ENCODE results near the gene EMC6. TPM values are rescaled to one million over a fixed set of nuclear protein-coding genes. Genes with fewer than 3 reads are reported as not detected.

EMC6 gene
- polyA plus RNA-seq, 1 donor, result 39.8 TPM

GRCh38 chr17:3708366-3708765, 39.8 kb downstream of the EMC6 start:
- DNase-seq (ENCODE audit: low read depth), result no peak

GRCh38 chr17:3710951-3711383, 42.4 kb downstream of the EMC6 start:
- no peak for DNase-seq (ENCODE audit: low read depth)

- no peak for DNase-seq (ENCODE audit: low read depth)
Observed at GRCh38 chr17:3712811-3713463, 44.3 kb downstream of the EMC6 start.

GRCh38 chr17:3715296-3715695, 46.7 kb downstream of the EMC6 start:
- no peak for DNase-seq (ENCODE audit: low read depth)

GRCh38 chr17:3718201-3718600, 49.6 kb downstream of the EMC6 start:
- DNase-seq (ENCODE audit: low read depth), result no peak

- DNase-seq (ENCODE audit: low read depth), result no peak
Observed at GRCh38 chr17:3719265-3719664, 50.7 kb downstream of the EMC6 start.

Other genes starting within 250 kb of the EMC6 start
- not detected for gene OR1E2, start 235.0 kb upstream of the EMC6 start, polyA plus RNA-seq (ENCODE audit: insufficient read length)
- 0.46 TPM for gene SPATA22, start 197.0 kb upstream of the EMC6 start, polyA plus RNA-seq (ENCODE audit: insufficient read length)
- 2.0 TPM for gene ASPA, start 192.8 kb upstream of the EMC6 start, polyA plus RNA-seq (ENCODE audit: insufficient read length)
- 1.2 TPM for gene TRPV3, start 111.0 kb upstream of the EMC6 start, polyA plus RNA-seq (ENCODE audit: insufficient read length)
- gene TRPV1, start 59.4 kb upstream of the EMC6 start, polyA plus RNA-seq (ENCODE audit: insufficient read length), result 5.4 TPM
- 6.3 TPM for gene SHPK, start 32.6 kb upstream of the EMC6 start, polyA plus RNA-seq (ENCODE audit: insufficient read length)
- 7.8 TPM for gene CTNS, start 32.1 kb upstream of the EMC6 start, polyA plus RNA-seq (ENCODE audit: insufficient read length)
- gene TAX1BP3, start 234 bp upstream of the EMC6 start, polyA plus RNA-seq (ENCODE audit: insufficient read length), result 45.4 TPM
- 26.3 TPM for gene P2RX5, start 27.3 kb downstream of the EMC6 start, polyA plus RNA-seq (ENCODE audit: insufficient read length)
- 9.4 TPM for gene HASPIN, start 55.1 kb downstream of the EMC6 start, polyA plus RNA-seq (ENCODE audit: insufficient read length)
- 32.7 TPM for gene ITGAE, start 132.4 kb downstream of the EMC6 start, polyA plus RNA-seq (ENCODE audit: insufficient read length)
- 58.2 TPM for gene NCBP3, start 177.4 kb downstream of the EMC6 start, polyA plus RNA-seq (ENCODE audit: insufficient read length)
- gene CAMKK1, start 224.2 kb downstream of the EMC6 start, polyA plus RNA-seq (ENCODE audit: insufficient read length), result 8.4 TPM
- gene P2RX1, start 247.7 kb downstream of the EMC6 start, polyA plus RNA-seq (ENCODE audit: insufficient read length), result 2.3 TPM